Fibroblast of peridontal ligament (primary cell): Measurements from ENCODE around the gene ARID5A.
A peak's percentile ranks its signal among the peaks of the same experiment; 100 is the strongest.
"Not testable (repeated sequence)": the region's sequence is repeated elsewhere in the genome, so short reads cannot be mapped to it uniquely, and the experiment has no call there.

Experiments
- DNase-seq: peaks from one replicate; pipeline ENCODE4 v3.0.0-alpha.2; 2010; ENCODE audit errors: extremely low read depth

The ARID5A gene

GRCh38 chr2:96556441-96557330, 20.1 kb downstream of the ARID5A start:
- peak; percentile 36 for DNase-seq

GRCh38 chr2:96557421-96557820, 20.9 kb downstream of the ARID5A start:
- DNase-seq: not testable (repeated sequence)

- DNase-seq: no peak
Measured at GRCh38 chr2:96558061-96558460, 21.5 kb downstream of the ARID5A start.

GRCh38 chr2:96558485-96558884, 21.9 kb downstream of the ARID5A start:
- DNase-seq: no peak

GRCh38 chr2:96564026-96564425, 27.5 kb downstream of the ARID5A start:
- no peak for DNase-seq

- DNase-seq: no peak
Measured at GRCh38 chr2:96564563-96564962, 28.0 kb downstream of the ARID5A start.

GRCh38 chr2:96565111-96565510, 28.6 kb downstream of the ARID5A start:
- DNase-seq: no peak

- no peak for DNase-seq
Measured at GRCh38 chr2:96568094-96568493, 31.5 kb downstream of the ARID5A start.

GRCh38 chr2:96574364-96574763, 37.8 kb downstream of the ARID5A start:
- no peak for DNase-seq

- no peak for DNase-seq
Measured at GRCh38 chr2:96575785-96576456, 39.4 kb downstream of the ARID5A start.

- no peak for DNase-seq
Measured at GRCh38 chr2:96577501-96577900, 40.9 kb downstream of the ARID5A start.

GRCh38 chr2:96578731-96579130, 42.2 kb downstream of the ARID5A start:
- DNase-seq: peak; percentile 9

- no peak for DNase-seq
Measured at GRCh38 chr2:96579422-96579821, 42.9 kb downstream of the ARID5A start.

- peak; percentile 41 for DNase-seq
Measured at GRCh38 chr2:96580771-96581170, 44.2 kb downstream of the ARID5A start.

GRCh38 chr2:96584017-96584416, 47.5 kb downstream of the ARID5A start:
- DNase-seq: peak; percentile 5

- no peak for DNase-seq
Measured at GRCh38 chr2:96587843-96588242, 51.3 kb downstream of the ARID5A start.

- DNase-seq: peak; percentile 24
Measured at GRCh38 chr2:96591054-96591453, 54.5 kb downstream of the ARID5A start.

GRCh38 chr2:96591494-96591893, 54.9 kb downstream of the ARID5A start:
- no peak for DNase-seq

- no peak for DNase-seq
Measured at GRCh38 chr2:96594282-96594681, 57.7 kb downstream of the ARID5A start.

GRCh38 chr2:96594691-96595152, 58.2 kb downstream of the ARID5A start:
- DNase-seq: no peak

GRCh38 chr2:96596596-96596995, 60.0 kb downstream of the ARID5A start:
- no peak for DNase-seq

- no peak for DNase-seq
Measured at GRCh38 chr2:96599941-96600340, 63.4 kb downstream of the ARID5A start.
